ENCODE data around the gene VCPKMT.

Gene VCPKMT

DNA sequence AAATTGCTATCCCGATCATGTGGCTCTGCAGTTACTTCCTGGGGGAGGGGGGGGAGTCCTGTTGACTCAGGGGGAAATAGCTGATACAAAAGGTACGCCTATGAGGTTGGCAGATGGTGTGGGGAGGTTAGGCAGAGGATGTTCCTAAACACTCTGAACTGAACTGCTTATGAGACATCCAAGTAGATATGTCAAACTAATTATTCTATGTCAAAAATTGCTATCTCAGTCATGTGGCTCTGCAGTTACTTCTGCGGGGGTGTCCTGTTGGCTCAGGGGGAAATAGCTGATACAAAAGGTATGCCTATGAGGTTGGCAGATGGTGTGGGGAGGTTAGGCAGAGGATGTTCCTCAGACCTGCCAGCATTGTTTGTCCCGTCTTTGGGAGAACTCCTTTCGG is 5.1 kb upstream of the VCPKMT start:
- no peak for DNase-seq (ENCODE audit: low spot score)
- TF ChIP-seq CTCF (IDR thresholded peaks at IDR 0.05; ENCODE audit: extremely low read depth, missing control alignments): no peak

DNA sequence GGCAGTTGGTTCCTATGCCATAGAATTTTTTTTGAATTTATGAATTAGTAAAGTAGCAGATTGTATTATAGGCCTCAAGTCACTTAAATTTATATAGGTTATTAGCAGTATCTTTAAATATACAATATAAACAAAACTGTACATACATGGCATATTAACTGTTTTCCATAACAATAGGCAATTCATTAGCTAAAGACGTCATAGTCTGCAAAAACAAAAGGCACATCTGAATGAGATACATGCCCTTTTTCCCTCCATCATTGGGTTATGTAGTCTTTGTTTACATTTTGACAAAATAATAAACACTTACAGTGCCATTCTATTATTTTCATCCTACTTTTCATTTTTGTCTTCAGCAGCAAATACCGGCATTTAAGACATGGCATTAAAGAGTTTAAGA is 1.1 kb upstream of the VCPKMT start:
- TF ChIP-seq CTCF (IDR thresholded peaks at IDR 0.05; ENCODE audit: extremely low read depth, missing control alignments): no peak
- DNase-seq (ENCODE audit: low spot score): no peak

DNA sequence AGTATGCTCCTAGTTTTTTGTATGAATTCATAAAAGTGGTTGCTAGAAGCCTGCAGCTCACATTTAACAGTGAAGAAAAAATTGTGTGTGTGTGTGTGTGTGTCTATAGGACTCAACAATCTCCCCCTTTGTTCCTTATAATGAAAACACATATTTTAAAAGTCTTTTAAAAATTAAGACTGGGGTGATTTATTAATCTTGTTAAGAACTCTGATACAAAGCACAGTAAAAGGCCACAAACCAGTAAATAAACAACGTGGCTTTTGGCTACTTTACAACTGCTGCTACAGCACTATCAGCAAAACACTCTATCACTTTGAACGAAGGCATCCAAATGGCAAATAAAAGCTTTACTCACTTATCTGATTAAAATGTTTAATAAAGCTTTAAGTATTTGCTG is 594 bp upstream of the VCPKMT start:
- no peak for DNase-seq (ENCODE audit: low spot score)
- no peak for TF ChIP-seq CTCF (IDR thresholded peaks at IDR 0.05; ENCODE audit: extremely low read depth, missing control alignments)

DNA sequence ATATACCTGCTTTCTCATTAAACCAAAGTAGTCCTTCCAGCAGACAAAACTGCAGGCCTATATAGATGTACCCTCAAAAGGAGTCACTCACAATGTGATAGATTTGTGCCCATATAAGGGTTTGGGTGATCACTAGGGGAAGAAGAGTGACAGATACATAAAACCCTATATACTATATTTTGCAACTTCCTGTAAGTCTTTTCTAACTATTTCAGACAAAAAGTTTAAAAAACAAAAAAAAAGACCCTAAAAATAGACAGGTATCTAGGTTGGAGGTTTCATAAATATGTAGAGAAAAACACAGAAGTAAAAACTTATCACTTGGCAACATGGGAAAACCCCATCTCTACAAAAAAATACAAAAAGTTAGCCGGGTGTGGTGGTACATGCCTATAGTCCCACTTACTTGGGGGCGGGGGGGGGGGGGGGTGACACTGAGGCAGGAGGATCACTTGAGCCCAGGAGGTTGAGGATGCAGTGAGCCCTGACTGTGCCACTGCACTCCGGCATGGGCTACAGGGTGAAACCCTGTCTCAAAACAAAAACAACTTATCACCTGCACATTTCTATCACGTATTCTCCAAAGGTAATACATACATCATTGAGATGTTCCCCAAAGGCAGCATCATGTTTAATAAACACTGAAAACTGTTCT is 2.9 kb downstream of the VCPKMT start:
- TF ChIP-seq CTCF (IDR thresholded peaks at IDR 0.05; ENCODE audit: extremely low read depth, missing control alignments): no peak
- peak; percentile 51 for DNase-seq (ENCODE audit: low spot score)

DNA sequence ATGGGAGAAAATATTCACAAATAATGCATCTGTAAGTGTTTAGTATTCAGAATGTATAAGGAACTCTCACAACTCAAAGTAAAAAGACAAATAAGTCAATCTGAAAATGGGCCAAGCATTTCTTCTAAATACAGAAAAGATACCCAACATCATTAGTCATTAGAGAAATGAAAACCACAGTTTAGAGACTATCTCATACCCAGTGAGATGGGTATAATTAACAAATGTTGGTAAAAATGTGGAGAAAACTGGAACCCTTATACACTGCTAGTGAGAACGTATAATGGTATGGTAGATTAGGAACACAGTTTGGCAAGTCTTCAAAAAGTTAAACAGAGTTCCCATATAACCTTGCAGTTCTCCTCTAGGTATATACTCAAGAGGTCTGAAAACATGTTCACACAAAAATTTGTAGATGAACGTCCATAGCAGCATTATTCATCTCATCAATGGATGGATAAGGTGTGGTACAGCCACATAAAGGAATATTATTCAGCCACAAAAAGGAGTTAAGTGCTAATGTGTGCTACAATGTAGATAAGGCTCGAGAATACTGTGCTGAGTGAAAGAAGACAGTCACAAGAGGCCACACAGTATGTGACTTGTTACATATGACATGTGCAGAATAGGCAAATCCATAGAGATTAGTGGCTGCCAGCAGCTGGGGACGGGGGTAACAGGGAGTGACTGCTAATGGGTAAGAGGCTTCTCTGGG is 5.9 kb downstream of the VCPKMT start:
- no peak for DNase-seq (ENCODE audit: low spot score)
- no peak for TF ChIP-seq CTCF (IDR thresholded peaks at IDR 0.05; ENCODE audit: extremely low read depth, missing control alignments)

GRCh38 chr14:50109342-50109741 is 7.0 kb downstream of the VCPKMT start:
- DNase-seq (ENCODE audit: low spot score): no peak
- TF ChIP-seq CTCF (IDR thresholded peaks at IDR 0.05; ENCODE audit: extremely low read depth, missing control alignments): no peak

DNA sequence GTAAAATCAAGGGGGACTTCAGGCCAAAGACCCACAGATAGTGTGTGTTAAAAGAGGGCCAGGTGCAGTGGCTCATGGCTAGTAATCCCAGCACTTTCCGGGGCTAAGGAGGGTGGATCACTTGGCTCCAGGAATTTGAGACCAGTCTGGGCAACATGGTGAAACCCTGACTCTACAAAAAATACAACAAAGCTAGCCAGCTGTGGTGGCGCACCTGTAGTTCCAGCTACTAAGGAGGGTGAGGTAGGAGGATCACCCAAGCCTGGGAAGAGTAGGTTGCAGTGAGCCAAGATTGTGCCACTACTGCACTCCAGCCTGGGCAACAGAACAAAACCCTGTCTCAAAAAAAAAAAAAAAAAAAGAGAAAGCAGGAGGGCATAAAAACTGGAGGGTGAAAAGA is 8.5 kb downstream of the VCPKMT start:
- DNase-seq (ENCODE audit: low spot score): no peak
- no peak for TF ChIP-seq CTCF (IDR thresholded peaks at IDR 0.05; ENCODE audit: extremely low read depth, missing control alignments)
